Activated T-helper 2 cell treated with anti-CD3 and anti-CD28 coated beads, Interferon-gamma antibody, Interleukin-2, Interleukin-4, amounts not matched to agents 10 μg/mL and 5 μg/mL and 100 μg/mL, durations not matched to agents 14 hours and 24 hours and 36 hours (primary cell): ENCODE measurements around the gene CFAP46. TPM values are rescaled to one million over a fixed set of nuclear protein-coding genes. Genes with fewer than 3 reads are reported as not detected.

Experiments used
- DNase-seq: peaks from one replicate; pipeline ENCODE4 v3.0.0; 2021; ENCODE audit warnings: low spot score
- H3K27ac Mint-ChIP-seq: one replicate; pipeline ENCODE4 v1.8.0; 2021; ENCODE audit warnings: mixed read lengths
- H3K27me3 Mint-ChIP-seq: one replicate; pipeline ENCODE4 v1.8.0; 2021; ENCODE audit warnings: low read depth, mixed read lengths
- H3K36me3 Mint-ChIP-seq: one replicate; pipeline ENCODE4 v1.8.0; 2021; ENCODE audit warnings: low read depth, mixed read lengths
- H3K4me1 Mint-ChIP-seq: one replicate; pipeline ENCODE4 v1.8.0; 2021; ENCODE audit warnings: low read depth, mixed read lengths
- H3K4me3 Mint-ChIP-seq: one replicate; pipeline ENCODE4 v1.8.0; 2021; ENCODE audit warnings: low read depth, mild to moderate bottlenecking, moderate library complexity, mixed read lengths
- H3K9me3 Mint-ChIP-seq: one replicate; pipeline ENCODE4 v1.8.0; 2021; ENCODE audit warnings: mixed read lengths
- intact Hi-C: fragments of 100-400 bp; cut with micrococcal nuclease; formaldehyde crosslinking; loops from one replicate; pipeline ENCODE4 v1.15.1; 2023
- total RNA-seq: library from RNA; stranded (reverse); gene quantifications from 2 replicates; pipeline ENCODE4 v1.2.3, GENCODE V29; 2022

Gene CFAP46
- total RNA-seq, 1 donor from 2014 or later, result not detected

DNA sequence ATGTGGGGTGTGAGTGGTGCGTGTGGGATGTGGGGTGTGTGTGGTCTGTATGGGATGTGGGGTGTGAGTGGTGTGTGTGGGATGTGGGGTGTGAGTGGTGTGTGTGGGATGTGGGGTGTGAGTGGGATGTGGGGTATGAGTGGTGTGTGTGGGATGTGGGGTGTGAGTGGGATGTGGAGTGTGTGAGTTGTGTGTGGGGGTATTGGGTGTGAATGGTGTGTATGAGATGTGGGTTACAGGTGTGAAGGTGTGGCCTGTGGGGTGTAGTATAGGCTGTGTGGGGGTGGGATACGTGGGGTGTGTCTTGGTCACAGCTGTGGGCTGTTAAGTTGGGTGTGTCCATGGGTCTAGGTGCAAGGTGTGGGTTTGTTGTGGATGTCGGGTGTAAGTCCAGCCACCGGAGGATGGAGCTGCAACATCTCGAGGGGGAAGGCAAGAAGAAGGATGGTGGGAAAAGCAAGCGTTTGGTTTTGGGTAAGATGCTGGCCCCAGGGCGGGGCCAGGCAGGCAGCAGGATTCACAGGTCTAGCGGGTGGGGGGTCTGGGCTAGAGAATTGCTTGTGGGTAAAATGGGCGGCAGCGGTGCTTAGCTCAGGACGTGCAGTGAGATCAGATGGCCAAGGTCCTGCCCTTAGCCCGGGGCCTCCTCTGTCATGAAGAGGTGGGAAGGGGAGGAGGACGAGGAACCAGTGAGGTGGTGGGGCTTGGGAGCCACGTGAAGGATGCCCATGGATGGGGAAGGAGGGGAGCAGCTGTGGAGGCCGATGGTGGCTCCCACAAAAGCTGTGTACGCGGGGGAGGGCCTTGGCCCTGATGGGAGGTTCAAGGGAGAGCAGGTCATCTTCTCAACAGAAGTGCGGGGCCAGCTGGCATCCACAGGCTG lies 60.1 kb downstream of the CFAP46 start:
- intact Hi-C loops, result no loop called here
- H3K36me3 Mint-ChIP-seq, result no peaks in the 10 kb centered on the region
- DNase-seq, result no peak
- H3K4me3 Mint-ChIP-seq, result no peak overlapping the region
- no peak overlapping the region for H3K27ac Mint-ChIP-seq
- H3K9me3 Mint-ChIP-seq, result no peaks in the 10 kb centered on the region
- peaks cover 2% of the 10 kb centered on the region for H3K27me3 Mint-ChIP-seq
- H3K4me1 Mint-ChIP-seq, result no peaks in the 10 kb centered on the region

DNA sequence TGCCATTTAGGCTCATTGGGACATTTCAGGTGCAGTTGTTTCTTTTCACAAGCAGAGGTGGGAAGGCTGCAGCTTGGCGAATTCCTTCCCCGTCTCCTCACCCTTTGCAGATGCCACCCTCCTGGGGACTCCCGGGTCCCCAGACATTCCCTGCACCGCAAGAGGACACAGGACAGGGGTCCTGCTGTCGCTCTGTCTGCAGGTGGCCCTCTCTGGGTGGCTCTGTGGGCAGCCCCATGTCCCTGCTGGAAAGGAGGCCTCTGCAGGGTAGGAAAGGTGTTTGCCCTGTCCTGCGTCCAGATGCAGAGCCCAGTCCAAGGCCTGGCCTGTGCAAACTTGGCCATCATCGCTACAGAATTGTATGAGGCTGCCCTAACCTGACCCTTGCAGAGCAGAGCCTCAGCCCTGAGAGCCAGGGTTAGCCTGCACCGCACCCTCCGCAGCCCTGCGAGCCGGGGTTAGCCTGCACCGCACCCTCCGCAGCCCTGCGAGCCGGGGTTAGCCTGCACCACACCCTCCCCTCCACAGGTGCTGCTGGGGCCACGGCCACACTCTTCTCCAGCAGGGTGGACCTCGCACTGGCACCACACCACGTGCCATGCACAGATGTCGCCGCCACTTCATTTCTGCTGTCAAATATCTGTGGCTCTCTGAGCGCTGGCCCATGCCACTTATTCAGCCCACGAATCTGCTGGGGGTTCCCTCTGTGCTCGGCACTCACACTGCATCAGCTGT lies 61.0 kb downstream of the CFAP46 start:
- Mint-ChIP-seq H3K4me1 (no peaks in the 10 kb centered on the region), H3K36me3 (no peaks in the 10 kb centered on the region), H3K9me3 (no peaks in the 10 kb centered on the region), H3K27ac (no peak overlapping the region), H3K27me3 (peaks cover 2% of the 10 kb centered on the region), H3K4me3 (no peak overlapping the region)
- intact Hi-C loops, result no loop called here
- DNase-seq, result no peak

DNA sequence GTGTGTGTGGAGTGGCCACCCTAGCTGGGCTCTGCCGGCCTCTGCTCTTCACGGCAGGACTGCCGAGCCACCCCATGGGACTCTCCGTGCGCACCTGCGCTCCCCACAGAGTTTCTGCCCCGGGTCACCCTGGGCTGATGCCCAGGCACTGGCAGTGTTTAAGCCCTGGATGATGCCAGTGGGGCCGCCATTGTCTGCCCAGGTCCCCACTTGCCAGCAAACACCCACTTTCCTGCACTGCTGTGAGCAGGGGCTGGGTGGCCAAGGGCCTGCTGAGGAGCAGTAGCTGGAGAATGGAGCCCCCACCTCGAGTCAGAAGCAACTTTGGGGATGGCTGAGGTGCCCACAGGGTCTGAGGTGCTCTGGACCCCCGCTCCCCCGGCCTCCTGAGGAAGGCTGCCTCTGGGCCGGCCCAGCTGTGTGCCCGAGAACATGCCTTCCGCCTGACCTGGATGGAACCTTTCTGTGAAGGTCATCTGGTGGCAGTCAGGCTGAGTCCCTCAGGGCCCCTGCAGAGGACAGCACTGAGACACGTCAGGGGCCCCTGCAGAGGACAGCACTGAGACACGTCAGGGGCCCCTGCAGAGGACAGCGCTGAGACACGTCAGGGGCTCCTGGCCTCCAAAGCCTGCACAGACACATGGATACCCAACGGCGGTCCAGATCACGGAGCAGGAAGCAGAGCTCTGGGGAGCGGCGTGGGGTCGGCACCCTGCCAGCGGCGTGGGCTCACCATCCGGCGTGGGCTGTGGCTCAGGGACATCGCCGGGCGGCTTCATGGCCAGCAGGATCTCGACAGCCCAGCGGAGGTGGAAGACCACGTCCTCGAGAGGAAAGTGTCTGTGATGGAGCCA lies 62.0 kb downstream of the CFAP46 start:
- H3K9me3 Mint-ChIP-seq, result no peaks in the 10 kb centered on the region
- H3K27ac Mint-ChIP-seq, result no peak overlapping the region
- no peaks in the 10 kb centered on the region for H3K36me3 Mint-ChIP-seq
- no peaks in the 10 kb centered on the region for H3K4me1 Mint-ChIP-seq
- no peak for DNase-seq
- H3K27me3 Mint-ChIP-seq, result peaks cover 2% of the 10 kb centered on the region
- intact Hi-C loops, result no loop called here
- no peak overlapping the region for H3K4me3 Mint-ChIP-seq

DNA sequence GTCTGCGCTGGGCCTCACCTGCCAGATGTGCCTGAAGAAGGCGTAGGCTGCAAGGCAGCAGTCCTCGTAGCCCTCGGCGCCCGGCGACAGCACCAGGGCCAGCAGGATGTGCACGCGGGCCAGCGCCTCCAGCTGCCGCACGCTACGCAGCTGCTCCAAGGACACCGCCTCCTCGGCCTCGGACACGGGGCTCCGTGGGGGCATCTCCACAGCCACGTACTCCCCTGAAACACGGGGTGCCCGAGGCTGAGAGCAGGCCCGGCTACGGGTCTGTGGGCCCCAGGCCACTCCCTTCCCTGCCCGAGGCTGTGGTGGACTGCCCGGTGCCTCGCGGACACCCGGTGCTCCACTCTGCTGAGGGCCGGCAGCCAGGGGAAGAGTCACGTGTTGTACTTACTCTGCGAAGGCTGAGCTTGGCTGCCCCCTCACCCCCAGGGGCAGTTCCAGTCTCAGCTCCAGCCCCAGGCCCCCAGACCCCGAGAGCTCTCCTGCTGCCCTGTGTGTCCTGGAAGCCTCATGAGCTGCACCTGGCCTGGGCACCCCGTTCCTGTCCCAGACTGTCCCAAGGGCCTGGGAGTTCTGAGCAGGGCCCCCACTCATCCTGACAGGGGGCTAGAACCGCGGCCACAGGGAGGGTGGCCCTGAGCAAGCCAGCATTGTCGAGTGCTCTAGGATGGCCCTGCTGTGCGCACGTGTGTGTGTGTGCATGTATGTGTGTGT lies 62.8 kb downstream of the CFAP46 start:
- H3K27me3 Mint-ChIP-seq, result peaks cover 2% of the 10 kb centered on the region
- no peaks in the 10 kb centered on the region for H3K36me3 Mint-ChIP-seq
- intact Hi-C loops, result no loop called here
- H3K4me1 Mint-ChIP-seq, result no peaks in the 10 kb centered on the region
- H3K9me3 Mint-ChIP-seq, result no peaks in the 10 kb centered on the region
- no peak overlapping the region for H3K4me3 Mint-ChIP-seq
- DNase-seq, result no peak
- no peak overlapping the region for H3K27ac Mint-ChIP-seq

DNA sequence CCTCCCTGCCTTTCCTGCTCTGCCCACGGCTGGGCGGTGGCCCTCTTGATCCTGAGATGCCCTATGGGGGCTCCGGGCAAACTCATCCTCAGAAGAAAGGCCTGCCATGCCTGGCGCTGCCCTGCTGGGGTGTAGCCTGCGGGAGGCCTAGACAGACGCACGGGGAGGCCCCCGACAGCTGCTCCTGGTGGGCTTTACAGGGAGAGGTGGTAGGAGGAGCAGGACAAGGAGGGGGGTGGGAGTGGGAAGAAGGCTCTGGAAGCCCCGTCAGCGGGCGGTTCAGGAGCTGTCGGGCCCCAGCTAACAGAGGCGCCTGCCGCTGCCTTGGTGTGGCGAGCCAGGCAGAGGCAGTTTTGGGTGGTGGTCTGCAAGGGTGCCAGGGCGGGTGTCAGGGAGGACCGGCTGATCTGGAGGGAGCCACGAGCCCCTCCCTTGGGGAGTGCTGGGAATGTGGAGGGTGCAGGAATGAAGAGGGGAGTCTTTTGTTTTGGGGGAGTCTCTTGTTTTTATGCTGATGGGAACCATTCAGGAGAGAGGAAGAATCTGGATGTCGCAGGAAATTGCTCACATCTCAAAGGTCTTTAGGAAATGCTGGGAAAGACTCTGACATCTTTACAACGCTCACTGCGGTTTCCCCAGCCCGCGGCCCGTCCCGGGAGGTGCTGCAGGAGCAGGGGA lies 63.5 kb downstream of the CFAP46 start:
- no peak overlapping the region for H3K27ac Mint-ChIP-seq
- peaks cover 2% of the 10 kb centered on the region for H3K27me3 Mint-ChIP-seq
- H3K36me3 Mint-ChIP-seq, result no peaks in the 10 kb centered on the region
- H3K4me1 Mint-ChIP-seq, result no peaks in the 10 kb centered on the region
- no peaks in the 10 kb centered on the region for H3K9me3 Mint-ChIP-seq
- no peak overlapping the region for H3K4me3 Mint-ChIP-seq
- DNase-seq, result no peak
- intact Hi-C loops, result no loop called here

DNA sequence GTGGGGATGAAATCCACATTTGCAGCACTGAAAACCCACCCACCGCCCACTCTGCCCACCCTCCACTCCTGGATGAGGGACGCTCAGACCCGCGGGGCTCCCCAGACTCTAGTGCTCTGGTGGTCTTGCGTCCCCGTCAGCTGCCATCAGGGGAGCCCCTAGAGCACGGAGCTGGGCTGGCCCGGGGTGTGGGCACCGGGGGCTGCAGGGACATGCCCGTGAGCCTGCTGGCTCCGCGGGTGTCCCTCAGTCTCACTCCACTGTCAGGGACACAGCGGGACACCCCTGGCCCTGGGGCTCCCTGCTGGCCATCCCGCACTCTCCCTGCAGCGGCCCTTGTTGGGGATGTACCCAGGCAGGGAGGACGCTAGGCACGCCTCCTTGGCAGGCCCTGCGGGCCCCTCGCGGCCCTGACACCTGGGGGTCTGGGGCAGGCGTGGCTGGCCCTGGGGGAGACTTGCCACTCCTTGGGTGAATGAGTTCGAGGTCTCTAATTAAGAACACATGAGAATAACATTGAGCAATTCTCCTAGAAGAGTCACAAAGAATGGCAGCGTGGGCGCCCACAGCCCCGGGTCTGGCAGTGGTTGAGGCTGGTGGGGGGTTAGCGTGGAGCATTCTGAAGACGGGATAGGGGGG lies 64.2 kb downstream of the CFAP46 start:
- Mint-ChIP-seq H3K9me3 (no peaks in the 10 kb centered on the region), H3K27me3 (peaks cover 2% of the 10 kb centered on the region), H3K4me3 (no peak overlapping the region), H3K36me3 (no peaks in the 10 kb centered on the region), H3K27ac (no peak overlapping the region), H3K4me1 (no peaks in the 10 kb centered on the region)
- no peak for DNase-seq
- intact Hi-C loops, result no loop called here

DNA sequence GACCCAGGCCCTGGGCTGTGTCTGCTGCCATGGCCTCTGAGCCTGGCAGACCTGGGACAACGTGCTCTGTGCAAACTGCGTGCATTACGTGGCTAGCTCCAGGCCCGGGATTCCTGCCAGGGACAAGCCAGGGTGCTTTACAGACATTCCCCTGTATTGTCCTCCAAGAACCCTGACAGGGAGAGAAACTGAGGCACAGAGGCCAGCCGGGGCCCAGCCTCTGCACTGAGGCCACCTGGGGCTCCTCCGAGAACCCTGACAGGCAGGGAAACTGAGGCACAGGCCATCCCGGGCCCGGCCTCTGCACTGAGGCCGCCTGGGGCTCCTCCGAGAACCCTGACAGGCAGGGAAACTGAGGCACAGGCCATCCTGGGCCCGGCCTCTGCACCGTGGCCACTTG lies 64.9 kb downstream of the CFAP46 start:
- DNase-seq, result no peak
- no peaks in the 10 kb centered on the region for H3K36me3 Mint-ChIP-seq
- peaks cover 2% of the 10 kb centered on the region for H3K27me3 Mint-ChIP-seq
- H3K4me3 Mint-ChIP-seq, result no peak overlapping the region
- no peaks in the 10 kb centered on the region for H3K9me3 Mint-ChIP-seq
- intact Hi-C loops, result no loop called here
- no peaks in the 10 kb centered on the region for H3K4me1 Mint-ChIP-seq
- H3K27ac Mint-ChIP-seq, result no peak overlapping the region

DNA sequence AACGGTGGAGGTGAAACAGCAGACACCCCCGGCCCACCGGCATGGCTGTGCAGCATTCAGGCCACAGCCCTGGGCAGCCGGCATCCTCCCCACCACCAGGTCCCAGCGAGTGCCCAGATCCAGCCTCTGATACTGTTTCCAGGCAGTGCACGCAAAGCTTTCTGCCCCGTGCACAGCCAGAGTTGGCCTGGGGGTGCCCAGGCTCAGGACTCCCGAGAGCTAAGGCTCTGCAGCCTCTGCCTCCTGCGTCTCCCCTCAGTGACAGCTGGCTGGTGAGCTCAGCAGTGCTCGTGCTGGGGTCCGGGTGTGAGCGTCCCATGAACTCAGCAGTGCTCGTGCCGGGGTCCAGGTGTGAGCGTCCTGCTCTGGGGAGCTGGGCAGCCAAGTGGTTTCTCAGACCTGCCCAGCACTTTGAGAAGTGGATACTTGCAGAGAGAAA lies 65.4 kb downstream of the CFAP46 start:
- intact Hi-C loops, result no loop called here
- Mint-ChIP-seq H3K36me3 (no peaks in the 10 kb centered on the region), H3K4me1 (no peaks in the 10 kb centered on the region), H3K4me3 (no peak overlapping the region), H3K9me3 (no peaks in the 10 kb centered on the region), H3K27me3 (peaks cover 2% of the 10 kb centered on the region), H3K27ac (no peak overlapping the region)
- no peak for DNase-seq

DNA sequence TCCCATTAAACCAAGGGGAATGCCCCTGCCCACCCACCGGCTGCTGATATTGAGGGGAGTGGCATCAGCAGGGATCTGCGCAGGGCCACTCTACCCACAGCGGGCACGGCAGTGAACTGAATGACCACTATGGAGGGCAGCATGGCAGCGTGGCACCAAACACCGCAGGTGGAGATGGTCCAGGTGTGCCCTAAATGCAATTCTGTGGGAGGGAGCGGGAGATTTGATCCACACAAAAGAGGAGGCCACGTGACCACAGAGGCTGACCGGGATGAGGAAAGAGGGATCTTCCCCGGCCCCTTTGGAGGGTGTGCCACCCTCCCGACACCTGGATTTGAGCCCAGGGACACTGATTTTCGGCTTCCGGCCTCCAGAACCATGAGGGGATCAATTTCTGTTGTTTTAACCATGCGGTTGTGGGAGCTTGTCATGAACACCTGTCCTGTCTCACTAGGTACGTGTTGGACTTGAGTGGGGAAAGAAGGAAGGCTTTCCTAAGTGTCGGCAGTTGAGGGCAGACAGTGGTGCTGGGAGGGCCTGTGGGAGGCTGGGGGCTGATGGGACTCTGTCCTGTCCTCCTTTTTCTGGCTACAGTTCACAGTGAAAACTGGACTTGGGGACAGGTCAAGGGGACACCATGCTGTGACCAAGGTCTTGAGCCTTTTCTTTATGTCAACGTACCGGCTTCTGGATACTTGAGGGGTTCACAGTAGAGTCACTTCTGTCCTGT lies 66.1 kb downstream of the CFAP46 start:
- Mint-ChIP-seq H3K4me3 (no peak overlapping the region), H3K9me3 (no peaks in the 10 kb centered on the region), H3K27me3 (peaks cover 2% of the 10 kb centered on the region), H3K27ac (no peak overlapping the region), H3K4me1 (no peaks in the 10 kb centered on the region), H3K36me3 (no peaks in the 10 kb centered on the region)
- intact Hi-C loops, result no loop called here
- no peak for DNase-seq

DNA sequence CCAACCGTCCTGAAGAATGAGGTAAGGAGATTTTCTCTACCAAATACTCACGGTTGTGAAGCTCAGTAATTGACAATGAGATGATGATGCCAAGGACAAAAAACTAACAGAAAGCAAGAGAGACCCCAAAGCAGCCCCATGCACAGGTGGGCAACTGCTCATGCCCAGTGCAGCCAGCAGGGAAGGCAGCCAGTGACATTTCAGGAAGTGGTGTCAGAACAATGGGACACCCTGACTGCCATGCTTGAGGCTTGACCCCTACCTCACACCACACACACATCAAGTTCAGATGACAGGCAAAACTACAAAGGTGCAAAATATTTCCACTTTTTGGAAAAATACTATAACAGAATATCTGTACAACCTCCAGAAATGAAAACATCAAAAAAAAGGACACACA lies 66.9 kb downstream of the CFAP46 start:
- intact Hi-C loops, result no loop called here
- no peak overlapping the region for H3K27ac Mint-ChIP-seq
- H3K9me3 Mint-ChIP-seq, result no peaks in the 10 kb centered on the region
- H3K27me3 Mint-ChIP-seq, result peaks cover 2% of the 10 kb centered on the region
- H3K36me3 Mint-ChIP-seq, result no peaks in the 10 kb centered on the region
- no peaks in the 10 kb centered on the region for H3K4me1 Mint-ChIP-seq
- DNase-seq, result no peak
- no peak overlapping the region for H3K4me3 Mint-ChIP-seq

DNA sequence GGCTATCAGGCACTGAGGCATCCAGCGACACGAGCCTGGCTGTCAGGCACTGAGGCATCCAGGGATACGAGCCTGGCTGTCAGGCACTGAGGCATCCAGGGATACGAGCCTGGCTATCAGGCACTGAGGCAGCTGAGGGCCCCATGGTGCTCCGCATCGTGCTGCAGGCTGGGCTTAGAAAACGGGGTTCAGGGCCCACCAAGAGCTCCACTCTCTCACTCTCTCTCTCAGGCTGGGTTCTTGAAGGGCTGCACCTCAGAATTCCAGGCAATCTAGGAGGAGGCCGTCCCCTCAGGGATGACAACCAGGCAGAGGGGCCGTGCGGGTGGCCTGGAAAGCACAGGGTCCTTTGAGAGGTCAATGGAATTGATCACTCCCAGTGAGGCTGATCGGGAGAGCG lies 69.0 kb downstream of the CFAP46 start:
- Mint-ChIP-seq H3K27me3 (no peaks in the 10 kb centered on the region), H3K4me1 (no peaks in the 10 kb centered on the region), H3K27ac (no peak overlapping the region), H3K36me3 (no peaks in the 10 kb centered on the region), H3K4me3 (no peak overlapping the region), H3K9me3 (no peaks in the 10 kb centered on the region)
- DNase-seq, result no peak
- intact Hi-C loops, result no loop called here
